IMR-90 (cell line): ENCODE results near the gene MCRIP2. TPM values are rescaled to one million over a fixed set of nuclear protein-coding genes. Genes with fewer than 3 reads are reported as not detected.

Source experiments
- ATAC-seq: fragments of 200-7000 bp; cut with Tn5 transposase; 2 replicates; pipeline ENCODE4 v1.9.1; 2020; ENCODE audit warnings: low read depth, mild to moderate bottlenecking, moderate library complexity
- BruUV-seq: library from RNA; stranded (reverse); fragments of 400-500 nt; replicated peaks from 2 replicates; lab custom pipeline; 2021; lab: Mats Ljungman, UMichigan
- CTCF ChIA-PET: fragments of 300-600 bp; formaldehyde crosslinking; extraction: SDS; loops from one replicate; lab custom pipeline; 2021; ENCODE audit warnings: antibody characterized with exemption; lab: Yijun Ruan, JAX
- POLR2A ChIA-PET: fragments of 300-600 bp; sonication (Branson Sonifier 250); formaldehyde crosslinking; loops from one replicate; lab custom pipeline; 2022; ENCODE audit warnings: antibody characterized with exemption; ENCODE audit not compliant: unreplicated experiment; lab: Charles Lee
- DNase-seq: peaks from one replicate; pipeline ENCODE4 v3.0.0; 2013
- H2AFZ ChIP-seq: replicated peaks from 2 replicates; pipeline ENCODE3; 2013; ENCODE audit warnings: low read length, mild to moderate bottlenecking; ENCODE audit not compliant: poor library complexity
- H2AK5ac ChIP-seq: 2 replicates; pipeline ENCODE4 v1.6.1; 2013; ENCODE audit warnings: low read depth, low read length, inconsistent platforms
- H2AK9ac ChIP-seq: replicated peaks from 2 replicates; pipeline ENCODE3; 2013; ENCODE audit warnings: mild to moderate bottlenecking, low read depth, low read length, moderate library complexity; ENCODE audit not compliant: poor library complexity
- H2BK120ac ChIP-seq: 2 replicates; pipeline ENCODE4 v1.6.1; 2013; ENCODE audit warnings: low read depth, low read length, inconsistent platforms
- H2BK15ac ChIP-seq: 3 replicates; pipeline ENCODE4 v1.6.1; 2013; ENCODE audit warnings: low read depth, low read length, inconsistent platforms
- H2BK20ac ChIP-seq: 2 replicates; pipeline ENCODE4 v1.6.1; 2013; ENCODE audit warnings: low read depth, mild to moderate bottlenecking, inconsistent platforms, low read length, moderate library complexity
- H2BK5ac ChIP-seq: 2 replicates; pipeline ENCODE4 v1.6.1; 2013; ENCODE audit warnings: mild to moderate bottlenecking, low read depth, low read length, inconsistent platforms; ENCODE audit not compliant: poor library complexity, severe bottlenecking
- H3K14ac ChIP-seq: replicated peaks from 2 replicates; pipeline ENCODE4 v1.6.1; 2013; ENCODE audit warnings: low read depth, low read length, inconsistent platforms
- H3K18ac ChIP-seq: 2 replicates; pipeline ENCODE4 v1.6.1; 2013; ENCODE audit warnings: low read depth, low read length, control low read depth
- H3K23ac ChIP-seq: 2 replicates; pipeline ENCODE4 v1.6.1; 2013; ENCODE audit warnings: low read depth, low read length, inconsistent platforms
- H3K27ac ChIP-seq: 2 replicates; pipeline ENCODE4 v1.5.1; 2013; ENCODE audit warnings: mild to moderate bottlenecking, control low read depth, low read length; ENCODE audit not compliant: insufficient read depth
- H3K27me3 ChIP-seq: 2 replicates; pipeline ENCODE4 v1.6.1; 2013; ENCODE audit warnings: low read length; ENCODE audit not compliant: control insufficient read depth, insufficient read depth
- H3K36me3 ChIP-seq: 2 replicates; pipeline ENCODE4 v1.6.1; 2013; ENCODE audit warnings: low read length, mixed read lengths; ENCODE audit not compliant: control insufficient read depth, insufficient read depth
- H3K4ac ChIP-seq: 2 replicates; pipeline ENCODE4 v1.6.1; 2013; ENCODE audit warnings: low read depth, low read length, inconsistent platforms
- H3K4me1 ChIP-seq: 2 replicates; pipeline ENCODE4 v1.6.1; 2013; ENCODE audit warnings: low read length, mixed read lengths; ENCODE audit not compliant: control insufficient read depth, insufficient read depth
- H3K4me2 ChIP-seq: 2 replicates; pipeline ENCODE4 v1.6.1; 2013; ENCODE audit warnings: low read depth, mild to moderate bottlenecking, control low read depth, low read length, moderate library complexity
- H3K4me3 ChIP-seq: 2 replicates; pipeline ENCODE4 v1.5.1; 2013; ENCODE audit warnings: low read depth, mild to moderate bottlenecking, control low read depth, low read length, moderate library complexity; ENCODE audit not compliant: insufficient read depth
- H3K56ac ChIP-seq: 2 replicates; pipeline ENCODE4 v1.6.1; 2013; ENCODE audit warnings: low read length, inconsistent platforms; ENCODE audit not compliant: insufficient read depth; ENCODE audit errors: extremely low read depth
- H3K79me1 ChIP-seq, 2 experiments: 2 replicates each; pipeline ENCODE4 v1.6.1; 2013; ENCODE audit warnings: low read length in 2 of 2, inconsistent platforms in 1 of 2, low read depth in 1 of 2
- H3K9ac ChIP-seq: 2 replicates; pipeline ENCODE4 v1.6.1; 2013; ENCODE audit warnings: low read depth, low read length, control low read depth
- H3K9me1 ChIP-seq: 2 replicates; pipeline ENCODE4 v1.6.1; 2013; ENCODE audit warnings: low read length, inconsistent platforms; ENCODE audit not compliant: insufficient read depth
- H3K9me3 ChIP-seq: 2 replicates; pipeline ENCODE4 v1.6.1; 2013; ENCODE audit warnings: low read length; ENCODE audit not compliant: control insufficient read depth, insufficient read depth
- H4K20me1 ChIP-seq: 2 replicates; pipeline ENCODE4 v1.6.1; 2013; ENCODE audit warnings: low read length, inconsistent platforms; ENCODE audit not compliant: insufficient read depth
- H4K5ac ChIP-seq: 2 replicates; pipeline ENCODE4 v1.6.1; 2013; ENCODE audit warnings: mild to moderate bottlenecking, low read depth, low read length, control low read depth
- H4K8ac ChIP-seq, 2 experiments: 2 replicates each; pipeline ENCODE4 v1.6.1; 2013; ENCODE audit warnings: low read depth in 2 of 2, low read length in 2 of 2, control low read depth in 1 of 2, inconsistent platforms in 1 of 2
- H4K91ac ChIP-seq: 2 replicates; pipeline ENCODE4 v1.6.1; 2013; ENCODE audit warnings: low read depth, low read length, inconsistent platforms; ENCODE audit not compliant: insufficient read depth
- CHD1 ChIP-seq: IDR thresholded peaks from 2 replicates; pipeline ENCODE4 v1.6.1; 2012; ENCODE audit warnings: low read depth, low read length, improper control_type of control experiment
- MAZ ChIP-seq: IDR thresholded peaks from 2 replicates; pipeline ENCODE4 v1.6.1; 2012; ENCODE audit warnings: low read depth, mild to moderate bottlenecking, low read length, improper control_type of control experiment, moderate library complexity, borderline replicate concordance
- POLR2A ChIP-seq: IDR thresholded peaks from 2 replicates; pipeline ENCODE4 v1.6.1; 2012; ENCODE audit warnings: mild to moderate bottlenecking, low read depth, low read length
- RAD21 ChIP-seq: IDR thresholded peaks from 2 replicates; pipeline ENCODE4 v1.6.1; 2012; ENCODE audit warnings: low read length, improper control_type of control experiment
- RFX5 ChIP-seq: IDR thresholded peaks from 2 replicates; pipeline ENCODE4 v1.8.0; 2012; ENCODE audit warnings: low read depth, mild to moderate bottlenecking, low read length, moderate library complexity
- SMC3 ChIP-seq: fragments of 150-350 bp; IDR thresholded peaks from 2 replicates; pipeline ENCODE4 v1.6.1; 2016; ENCODE audit warnings: low read depth, mild to moderate bottlenecking, antibody characterized with exemption, low read length, moderate library complexity
- WGBS, 2 experiments: methylation state at CpG; one replicate each; pipeline versions ENCODE4 v1.1.5 to v1.1.7; 2013; ENCODE audit warnings: missing lambda C conversion rate in 2 of 2; ENCODE audit not compliant: insufficient read length in 1 of 2; ENCODE audit errors: extremely low coverage in 2 of 2; 5-methylcytosine and 5-hydroxymethylcytosine counted together
- dilution Hi-C: fragments of 300-500 bp; cut with HindIII; formaldehyde crosslinking; loops from one replicate; pipeline ENCODE4 v1.14.3; 2018; ENCODE audit warnings: low sequenced_read_pairs; ENCODE audit not compliant: unreplicated experiment
- in situ Hi-C: fragments of 300-500 bp; cut with MboI; formaldehyde crosslinking; loops from 3 replicates; pipeline ENCODE4 v1.14.3; 2019; ENCODE audit warnings: low sequenced_read_pairs, inconsistent platforms, mixed read lengths
- intact Hi-C: fragments of 100-400 bp; cut with micrococcal nuclease; formaldehyde crosslinking; loops from 2 replicates; pipeline ENCODE4 v1.10.0; 2022
- polyA plus RNA-seq, 3 experiments: library from polyadenylated mRNA; depleted of rRNA; stranded (reverse); fragments of >200 nt; gene quantifications; 2 replicates each; pipeline ENCODE4 v1.2.3, GENCODE V29; 2012; ENCODE audit warnings: low replicate concordance in 1 of 3
- total RNA-seq: library from RNA; depleted of rRNA; stranded (reverse); fragments of >200 nt; gene quantifications from 2 replicates; pipeline ENCODE4 v1.2.3, GENCODE V29; 2012
- TF ChIP-seq, protein P1 (sequence below): fragments of 150-350 bp; IDR thresholded peaks from 2 replicates; pipeline ENCODE4 v1.6.1; 2017; ENCODE audit warnings: mild to moderate bottlenecking, antibody characterized with exemption, low read length, low read depth

MCRIP2 gene
- total and polyA plus RNA-seq, 2 of the 4 experiments (the other 2 are of a cell fraction), result 6.3 to 19.6 TPM

DNA sequence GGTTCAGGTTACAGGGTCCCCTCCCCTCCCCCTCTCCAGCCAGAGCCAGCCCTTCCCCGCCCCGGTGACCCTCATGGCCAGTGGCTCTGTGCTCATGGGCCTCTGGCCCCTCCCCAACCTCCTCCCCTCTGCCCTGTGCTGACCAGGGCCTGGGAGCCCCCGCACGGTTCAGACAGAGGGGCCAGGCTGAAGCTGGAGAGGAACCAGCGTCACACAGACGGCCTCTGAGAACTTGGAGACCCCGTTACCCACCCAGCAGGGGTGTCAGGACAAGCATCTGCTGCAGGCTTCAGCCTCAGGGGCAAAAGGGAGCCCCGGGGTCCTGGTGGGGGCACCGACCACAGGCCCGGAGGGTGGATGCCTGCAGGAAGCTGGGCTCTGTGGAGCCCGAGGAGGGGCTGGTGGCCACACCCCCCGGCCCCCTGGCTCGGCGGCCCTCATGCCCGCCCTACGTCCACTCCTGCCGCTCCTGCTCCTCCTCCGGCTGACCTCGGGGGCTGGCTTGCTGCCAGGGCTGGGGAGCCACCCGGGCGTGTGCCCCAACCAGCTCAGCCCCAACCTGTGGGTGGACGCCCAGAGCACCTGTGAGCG, 10.7 kb upstream of the MCRIP2 start, which contains the start of gene WFIKKN1:
TSS of gene WFIKKN1 (plus strand) at position 171 of the 591 bp plus-strand sequence. CDS start at position 440, 269 bp downstream.
- no peaks in the 10 kb centered on the region for H3K27me3 ChIP-seq
- no peak within 1 kb of the TSS for H3K14ac ChIP-seq
- H2AK9ac ChIP-seq, result peak within 1 kb of the TSS; percentile 81
- in situ Hi-C loops (no loop called here), dilution Hi-C loops (no loop called here), intact Hi-C loops (no loop called here)
- H2BK20ac ChIP-seq, result no peak within 1 kb of the TSS
- H3K9me3 ChIP-seq, result no peaks in the 10 kb centered on the region
- ChIA-PET POLR2A (no interaction called here), CTCF (no interaction called here)
- no peak within 1 kb of the TSS for H3K18ac ChIP-seq
- no peak within 1 kb of the TSS for H3K56ac ChIP-seq
- H3K4me3 ChIP-seq, result no peak within 1 kb of the TSS
- 21% methylated on average over 6 of the region's 23 CpGs; no CpG with 5 or more reads in 1 of the 2 experiments for WGBS, 2 experiments
- H4K91ac ChIP-seq, result no peak within 1 kb of the TSS
- no peak within 1 kb of the TSS for H3K4ac ChIP-seq
- H2AFZ ChIP-seq, result peak within 1 kb of the TSS; percentile 32
- no TSS peak for BruUV-seq
- TF ChIP-seq RAD21, result no peak
- TF ChIP-seq RFX5, result no peak
- TF ChIP-seq SMC3, result no peak
- TF ChIP-seq CHD1, result no peak
- TF ChIP-seq, protein P1, sequence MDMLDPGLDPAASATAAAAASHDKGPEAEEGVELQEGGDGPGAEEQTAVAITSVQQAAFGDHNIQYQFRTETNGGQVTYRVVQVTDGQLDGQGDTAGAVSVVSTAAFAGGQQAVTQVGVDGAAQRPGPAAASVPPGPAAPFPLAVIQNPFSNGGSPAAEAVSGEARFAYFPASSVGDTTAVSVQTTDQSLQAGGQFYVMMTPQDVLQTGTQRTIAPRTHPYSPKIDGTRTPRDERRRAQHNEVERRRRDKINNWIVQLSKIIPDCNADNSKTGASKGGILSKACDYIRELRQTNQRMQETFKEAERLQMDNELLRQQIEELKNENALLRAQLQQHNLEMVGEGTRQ, result no peak
- no peak for TF ChIP-seq POLR2A
- TF ChIP-seq MAZ, result no peak
- H3K27ac ChIP-seq, result no peak within 1 kb of the TSS
- peaks cover 32% of the 10 kb centered on the region for H3K4me1 ChIP-seq
- H2BK5ac ChIP-seq, result no peak within 1 kb of the TSS
- DNase-seq, result no peak
- no peak within 1 kb of the TSS for H4K5ac ChIP-seq
- H2BK120ac ChIP-seq, result 0 out of 2 replicates have a peak within 1 kb of the TSS, but pooled peaks have one; percentile 4
- peaks cover 3 to 29% of the 10 kb centered on the region in 2 experiments; a peak in 2 of 4 replicates for H3K79me1 ChIP-seq
- H4K8ac ChIP-seq, result no peak within 1 kb of the TSS
- H2AK5ac ChIP-seq, result no peak within 1 kb of the TSS
- H3K36me3 ChIP-seq, result peaks cover 17% of the 10 kb centered on the region; the same call in 1 of the 2 replicates
- no peak within 1 kb of the TSS for H3K9ac ChIP-seq
- H3K4me2 ChIP-seq, result no peak within 1 kb of the TSS; the same call in 1 of the 2 replicates
- H3K23ac ChIP-seq, result no peak within 1 kb of the TSS
- no peaks in the 10 kb centered on the region; the same call in 1 of the 2 replicates for H3K9me1 ChIP-seq
- H4K20me1 ChIP-seq, result peaks cover 3% of the 10 kb centered on the region; the same call in 1 of the 2 replicates
- ATAC-seq, result no peak
- no peak within 1 kb of the TSS for H2BK15ac ChIP-seq
